Measurements from ENCODE around the gene PARVB.

Gene PARVB

DNA sequence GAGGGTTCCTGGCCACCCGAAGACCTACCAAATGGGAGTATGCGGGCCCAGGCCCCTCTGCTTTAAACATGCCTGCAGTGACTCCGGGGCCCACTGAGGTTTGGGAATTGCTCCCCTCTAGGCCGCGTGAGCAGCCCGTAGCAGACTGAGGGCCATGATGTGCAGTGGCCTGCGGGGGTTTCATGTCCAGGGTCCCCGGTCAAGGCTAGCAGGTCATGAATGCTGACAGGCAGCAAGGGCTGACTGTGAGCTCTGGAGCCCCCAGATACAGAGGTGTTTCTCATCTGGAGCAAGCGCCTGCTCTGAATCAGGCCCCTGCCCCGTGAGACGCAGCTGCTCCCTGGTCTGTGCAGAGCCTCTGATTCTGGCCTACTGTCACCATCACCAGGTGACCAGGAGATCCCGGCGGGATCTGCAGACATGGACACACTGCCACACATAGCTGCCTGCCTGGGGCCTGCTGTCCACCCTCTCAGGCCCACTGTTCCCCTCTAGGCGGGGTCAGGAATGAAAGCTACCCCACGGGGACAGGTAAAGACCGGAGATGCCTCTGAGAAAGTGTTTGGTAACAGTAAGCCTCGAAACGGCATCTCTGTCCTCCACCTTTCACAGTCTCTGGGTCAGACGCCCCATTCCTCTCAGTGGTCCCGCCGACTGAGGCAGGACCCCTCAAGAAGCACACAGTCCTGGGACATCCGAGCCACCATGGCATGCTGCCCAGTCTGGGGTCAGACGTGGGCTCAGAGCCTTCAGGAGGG, 73.3 kb downstream of the PARVB start:
- TF ChIP-seq, protein P1, sequence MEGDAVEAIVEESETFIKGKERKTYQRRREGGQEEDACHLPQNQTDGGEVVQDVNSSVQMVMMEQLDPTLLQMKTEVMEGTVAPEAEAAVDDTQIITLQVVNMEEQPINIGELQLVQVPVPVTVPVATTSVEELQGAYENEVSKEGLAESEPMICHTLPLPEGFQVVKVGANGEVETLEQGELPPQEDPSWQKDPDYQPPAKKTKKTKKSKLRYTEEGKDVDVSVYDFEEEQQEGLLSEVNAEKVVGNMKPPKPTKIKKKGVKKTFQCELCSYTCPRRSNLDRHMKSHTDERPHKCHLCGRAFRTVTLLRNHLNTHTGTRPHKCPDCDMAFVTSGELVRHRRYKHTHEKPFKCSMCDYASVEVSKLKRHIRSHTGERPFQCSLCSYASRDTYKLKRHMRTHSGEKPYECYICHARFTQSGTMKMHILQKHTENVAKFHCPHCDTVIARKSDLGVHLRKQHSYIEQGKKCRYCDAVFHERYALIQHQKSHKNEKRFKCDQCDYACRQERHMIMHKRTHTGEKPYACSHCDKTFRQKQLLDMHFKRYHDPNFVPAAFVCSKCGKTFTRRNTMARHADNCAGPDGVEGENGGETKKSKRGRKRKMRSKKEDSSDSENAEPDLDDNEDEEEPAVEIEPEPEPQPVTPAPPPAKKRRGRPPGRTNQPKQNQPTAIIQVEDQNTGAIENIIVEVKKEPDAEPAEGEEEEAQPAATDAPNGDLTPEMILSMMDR (IDR thresholded peaks at IDR 0.05; ENCODE audit: low read depth, low read length) = no peak
- no peak overlapping the region for H3K4me3 ChIP-seq (ENCODE audit: low read depth, low read length)

DNA sequence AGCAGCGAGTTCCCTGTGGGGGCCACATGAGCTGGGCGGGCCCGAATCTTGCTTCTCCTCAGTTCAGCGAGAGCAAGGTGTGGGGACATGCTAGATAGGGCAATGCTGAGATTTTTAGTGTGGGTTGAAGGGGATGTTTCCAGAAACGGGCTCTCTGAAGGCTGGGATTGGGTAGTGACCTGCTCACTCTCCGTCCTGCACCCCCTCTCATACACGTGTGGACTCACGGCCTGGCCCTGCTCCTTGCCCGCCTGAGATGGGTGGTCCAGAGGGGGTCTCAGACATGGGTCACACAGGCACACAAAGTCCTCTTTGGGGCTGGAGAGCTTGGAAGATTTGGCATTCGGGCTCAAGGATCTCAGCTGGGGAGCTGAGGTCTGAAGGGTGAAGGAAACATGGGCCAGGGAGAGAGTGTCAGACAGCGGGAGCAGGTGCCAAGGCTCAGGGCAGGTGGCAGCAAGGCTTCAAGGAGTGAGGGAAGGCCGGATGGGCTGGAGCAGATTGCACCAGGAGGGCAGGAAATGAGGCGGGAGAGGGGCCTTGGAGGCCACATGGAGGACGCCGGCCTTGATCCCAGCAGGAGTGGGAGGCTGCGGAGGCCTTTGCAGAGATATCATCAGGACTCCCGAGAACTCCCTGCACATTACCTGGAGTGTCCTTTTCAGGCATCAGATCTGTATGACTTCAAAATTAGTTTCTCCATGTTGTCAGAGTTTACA, 74.1 kb downstream of the PARVB start:
- TF ChIP-seq, protein P1 (IDR thresholded peaks at IDR 0.05; ENCODE audit: low read depth, low read length) = no peak
- H3K4me3 ChIP-seq (ENCODE audit: low read depth, low read length) = no peak overlapping the region

DNA sequence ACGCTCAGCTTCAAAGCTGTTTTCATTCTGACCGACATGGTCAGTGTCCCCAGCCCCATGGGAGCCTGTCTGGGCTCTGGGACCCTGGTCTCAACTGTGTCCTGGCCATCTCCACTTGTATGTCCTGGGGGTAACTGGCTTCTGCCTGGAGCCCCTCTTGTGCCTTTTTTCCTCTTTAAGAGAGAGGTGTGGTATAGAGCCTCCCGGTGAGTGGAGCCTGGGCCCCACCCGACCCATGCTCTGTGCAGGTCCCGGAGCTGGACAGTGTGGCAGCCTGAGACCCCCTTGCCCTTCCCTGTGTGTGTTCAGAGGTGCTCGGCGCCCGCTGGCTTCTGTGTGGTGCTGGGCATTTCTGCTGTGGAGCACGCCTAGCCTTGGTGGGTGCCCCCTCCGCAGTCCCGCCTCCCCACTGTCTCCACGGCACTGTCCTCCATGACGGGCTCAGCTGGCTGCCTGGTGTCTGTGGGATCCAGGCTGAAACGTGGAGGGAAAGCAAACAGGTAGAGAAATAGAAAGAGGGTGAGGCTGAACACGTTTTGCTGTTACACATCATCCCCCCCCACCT, 74.9 kb downstream of the PARVB start:
- TF ChIP-seq, protein P1 (IDR thresholded peaks at IDR 0.05; ENCODE audit: low read depth, low read length) = no peak
- no peak overlapping the region for H3K4me3 ChIP-seq (ENCODE audit: low read depth, low read length)

DNA sequence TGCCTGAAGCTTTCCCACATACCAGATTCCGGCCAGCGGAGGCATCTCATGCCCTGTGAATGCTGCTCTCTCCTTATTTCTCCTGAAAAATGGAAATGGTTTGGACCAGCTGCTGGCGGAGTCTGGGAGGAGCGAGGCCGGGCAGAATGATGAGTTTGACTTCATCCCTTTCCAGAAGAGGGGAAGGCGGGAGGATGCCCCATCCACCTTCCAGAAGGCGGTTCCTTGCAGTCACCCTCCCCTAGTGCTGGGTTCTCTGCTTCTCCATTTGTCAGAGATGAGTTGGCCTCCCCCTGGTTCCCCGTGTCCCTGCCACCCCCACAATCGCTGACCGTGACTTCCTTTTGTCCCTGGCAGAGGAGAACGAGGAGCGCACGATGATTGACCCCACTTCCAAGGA, 75.6 kb downstream of the PARVB start:
- TF ChIP-seq, protein P1 (IDR thresholded peaks at IDR 0.05; ENCODE audit: low read depth, low read length) = no peak
- H3K4me3 ChIP-seq (ENCODE audit: low read depth, low read length) = no peak overlapping the region

DNA sequence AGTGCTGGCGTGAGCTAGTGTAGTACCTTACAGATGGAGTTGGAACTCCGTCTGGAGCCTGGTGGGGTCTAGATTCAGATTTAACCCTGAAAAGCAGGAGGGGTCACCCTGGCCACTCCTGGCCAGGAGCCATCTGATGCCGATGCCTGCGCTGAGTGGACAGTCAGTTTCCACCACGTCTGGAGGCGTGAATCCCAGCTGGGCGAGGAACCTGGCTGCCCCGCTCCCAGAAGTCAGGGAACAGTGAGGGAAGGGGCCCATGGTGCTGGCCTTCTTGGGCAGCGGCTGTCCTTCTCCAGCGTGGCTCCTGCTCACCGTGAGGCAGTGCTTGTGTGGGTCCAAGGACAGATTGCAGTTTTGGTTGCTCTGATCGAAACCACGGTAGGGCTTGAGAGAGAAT, 76.3 kb downstream of the PARVB start:
- H3K4me3 ChIP-seq (ENCODE audit: low read depth, low read length) = no peak overlapping the region
- TF ChIP-seq, protein P1 (IDR thresholded peaks at IDR 0.05; ENCODE audit: low read depth, low read length) = no peak

DNA sequence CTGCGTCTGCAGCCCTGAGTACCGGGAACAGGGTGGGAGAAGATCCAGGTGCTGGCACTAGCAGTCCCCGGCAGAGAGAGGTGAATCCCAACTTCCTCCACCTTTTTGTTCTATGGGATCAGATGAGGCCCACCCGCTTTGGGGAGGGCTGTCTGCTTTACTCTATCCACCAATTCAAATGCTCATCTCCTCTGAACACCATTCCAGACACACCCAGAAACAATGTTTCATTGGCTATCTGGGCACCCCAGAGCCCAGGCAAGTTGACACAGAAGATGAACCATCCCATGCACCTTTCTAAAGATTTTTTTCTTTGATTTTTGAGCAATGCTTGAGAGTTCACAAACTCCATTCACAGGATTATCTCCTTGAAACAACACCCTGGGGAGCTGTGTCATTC, 78.0 kb downstream of the PARVB start:
- TF ChIP-seq, protein P1 (IDR thresholded peaks at IDR 0.05; ENCODE audit: low read depth, low read length) = no peak
- H3K4me3 ChIP-seq (ENCODE audit: low read depth, low read length) = no peak overlapping the region

DNA sequence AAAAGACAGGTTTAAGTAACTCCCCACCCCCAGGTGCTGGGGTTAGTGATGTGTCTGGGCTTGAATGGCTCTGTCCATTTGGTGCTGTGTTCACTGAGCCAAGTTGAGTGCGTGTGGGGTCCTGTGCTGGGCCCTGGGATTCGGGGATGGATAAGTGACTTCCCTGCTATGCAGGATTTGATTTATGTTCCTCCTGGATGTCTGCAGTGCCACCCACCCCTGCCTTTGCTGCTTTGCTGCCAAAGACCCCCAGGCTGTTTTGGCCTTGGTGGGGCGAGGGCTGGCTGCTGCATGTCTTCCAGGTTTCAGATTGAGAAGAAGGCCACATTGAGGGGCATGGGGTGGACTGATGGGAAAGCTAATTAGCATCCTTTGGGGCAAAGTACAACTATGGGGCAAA, 78.8 kb downstream of the PARVB start:
- TF ChIP-seq, protein P1 (IDR thresholded peaks at IDR 0.05; ENCODE audit: low read depth, low read length) = no peak

More for the DNA sequence above, 78.8 kb downstream of the PARVB start:
- no peak overlapping the region for H3K4me3 ChIP-seq (ENCODE audit: low read depth, low read length)
